ENCODE measurements around the gene CYP1B1. TPM values are rescaled to one million over a fixed set of nuclear protein-coding genes. Genes with fewer than 3 reads are reported as not detected.
A peak's percentile ranks its signal among the peaks of the same experiment; 100 is the strongest.

Gene CYP1B1
- total RNA-seq, 4 donors from 2014 or later, result 42.8 to 118 (median 54.5) TPM

DNA sequence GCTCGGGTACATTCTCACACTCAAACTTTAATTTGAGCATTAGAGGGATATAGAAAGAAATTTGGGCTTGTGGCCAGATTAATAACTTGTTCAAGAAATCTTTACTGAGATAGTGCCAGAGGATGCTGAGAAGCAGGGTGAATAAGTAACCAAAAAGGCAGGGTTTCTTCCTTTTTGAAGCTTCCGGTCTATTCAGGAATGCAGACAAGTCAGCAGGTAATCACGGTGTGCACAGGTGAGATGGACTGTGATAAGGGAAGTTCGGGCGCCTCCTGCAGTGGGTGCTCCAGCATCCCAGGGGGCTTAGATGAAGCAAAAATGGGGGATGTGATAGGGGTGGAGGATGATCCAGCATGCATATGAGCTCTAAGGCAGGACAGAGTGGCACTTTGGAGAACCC is 44.9 kb upstream of the CYP1B1 start:
- Histone ChIP-seq H3K27ac (peak overlapping the region; percentile 74), H3K9me3 (no peaks in the 10 kb centered on the region), H3K27me3 (no peaks in the 10 kb centered on the region), H3K4me3 (no peak overlapping the region), H3K4me1 (no peaks in the 10 kb centered on the region), H3K36me3 (no peaks in the 10 kb centered on the region)
- intact Hi-C loops (cut with DNase I; ENCODE audit: low total_unique reads), result no loop called here
- no peak for DNase-seq
- TF ChIP-seq POLR2A (IDR thresholded peaks at IDR 0.05), result no peak
- TF ChIP-seq, protein P1, sequence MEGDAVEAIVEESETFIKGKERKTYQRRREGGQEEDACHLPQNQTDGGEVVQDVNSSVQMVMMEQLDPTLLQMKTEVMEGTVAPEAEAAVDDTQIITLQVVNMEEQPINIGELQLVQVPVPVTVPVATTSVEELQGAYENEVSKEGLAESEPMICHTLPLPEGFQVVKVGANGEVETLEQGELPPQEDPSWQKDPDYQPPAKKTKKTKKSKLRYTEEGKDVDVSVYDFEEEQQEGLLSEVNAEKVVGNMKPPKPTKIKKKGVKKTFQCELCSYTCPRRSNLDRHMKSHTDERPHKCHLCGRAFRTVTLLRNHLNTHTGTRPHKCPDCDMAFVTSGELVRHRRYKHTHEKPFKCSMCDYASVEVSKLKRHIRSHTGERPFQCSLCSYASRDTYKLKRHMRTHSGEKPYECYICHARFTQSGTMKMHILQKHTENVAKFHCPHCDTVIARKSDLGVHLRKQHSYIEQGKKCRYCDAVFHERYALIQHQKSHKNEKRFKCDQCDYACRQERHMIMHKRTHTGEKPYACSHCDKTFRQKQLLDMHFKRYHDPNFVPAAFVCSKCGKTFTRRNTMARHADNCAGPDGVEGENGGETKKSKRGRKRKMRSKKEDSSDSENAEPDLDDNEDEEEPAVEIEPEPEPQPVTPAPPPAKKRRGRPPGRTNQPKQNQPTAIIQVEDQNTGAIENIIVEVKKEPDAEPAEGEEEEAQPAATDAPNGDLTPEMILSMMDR (IDR thresholded peaks at IDR 0.05), result no peak

- TF ChIP-seq, protein P1 (IDR thresholded peaks at IDR 0.05), result no peak
- TF ChIP-seq POLR2A (IDR thresholded peaks at IDR 0.05), result no peak
- Histone ChIP-seq H3K4me1 (no peaks in the 10 kb centered on the region), H3K9me3 (no peaks in the 10 kb centered on the region), H3K36me3 (no peaks in the 10 kb centered on the region), H3K27me3 (no peaks in the 10 kb centered on the region), H3K4me3 (no peak overlapping the region), H3K27ac (peak overlapping the region; percentile 74)
- no peak for DNase-seq
- intact Hi-C loops (cut with DNase I; ENCODE audit: low total_unique reads), result no loop called here
These were observed 44.3 kb upstream of the CYP1B1 start for GRCh38 chr2:38120264-38120592.

GRCh38 chr2:38116762-38117161 is 40.8 kb upstream of the CYP1B1 start:
- DNase-seq, result no peak
- TF ChIP-seq, protein P1 (IDR thresholded peaks at IDR 0.05), result no peak
- no peak for TF ChIP-seq POLR2A (IDR thresholded peaks at IDR 0.05)
- no peak overlapping the region for H3K4me3 ChIP-seq
- no peaks in the 10 kb centered on the region for H3K9me3 ChIP-seq
- H3K36me3 ChIP-seq, result no peaks in the 10 kb centered on the region
- intact Hi-C loops (cut with DNase I; ENCODE audit: low total_unique reads), result no loop called here
- H3K27me3 ChIP-seq, result no peaks in the 10 kb centered on the region
- H3K27ac ChIP-seq, result peak overlapping the region in 1 of 2 donors; percentile 43
- no peaks in the 10 kb centered on the region for H3K4me1 ChIP-seq

DNA sequence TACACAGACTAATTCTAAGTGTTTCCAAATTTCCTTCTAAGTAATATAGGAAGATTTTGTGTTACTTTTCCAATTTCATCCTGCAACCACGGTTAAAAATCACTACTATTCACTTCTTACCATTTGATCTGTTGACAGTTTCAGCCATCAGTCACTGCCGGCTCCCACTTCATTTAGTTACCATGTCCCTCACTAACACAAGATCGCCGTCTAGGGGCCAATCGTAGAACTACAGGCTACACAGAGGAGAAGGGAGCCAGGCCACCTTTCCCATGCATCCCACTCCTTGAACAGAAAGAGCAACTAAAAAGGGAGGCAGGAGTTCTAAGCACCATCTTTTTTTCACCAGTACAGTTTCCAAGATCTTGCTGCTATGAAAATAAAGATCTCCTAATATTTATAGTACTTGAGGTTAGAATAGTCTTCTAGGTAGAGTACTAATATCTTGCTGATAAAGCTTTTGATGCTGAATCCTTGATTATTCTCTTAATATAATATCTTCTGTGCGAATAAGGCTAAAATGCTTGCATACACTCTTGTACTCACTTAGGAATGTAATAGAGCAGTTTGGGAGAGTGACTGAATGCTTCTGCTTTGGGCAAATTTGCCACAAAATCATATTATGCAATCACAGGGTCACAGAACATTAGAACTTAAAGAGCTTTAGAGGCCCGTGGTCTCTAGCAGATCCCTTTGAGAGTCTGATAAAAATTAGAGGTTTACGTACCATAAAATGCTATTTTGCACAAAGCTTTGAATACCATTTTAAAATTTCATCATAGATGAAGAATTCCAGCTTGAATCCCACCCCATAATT is 39.5 kb upstream of the CYP1B1 start:
- H3K27ac ChIP-seq, result peak overlapping the region; percentile 7 to 27
- H3K9me3 ChIP-seq, result no peaks in the 10 kb centered on the region
- TF ChIP-seq, protein P1 (IDR thresholded peaks at IDR 0.05), result peak; percentile 73 to 84 (median 83)
- TF ChIP-seq POLR2A (IDR thresholded peaks at IDR 0.05), result no peak
- H3K4me3 ChIP-seq, result no peak overlapping the region
- no peaks in the 10 kb centered on the region for H3K4me1 ChIP-seq
- H3K36me3 ChIP-seq, result no peaks in the 10 kb centered on the region
- peak; percentile 79 to 83 for DNase-seq
- intact Hi-C loops (cut with DNase I; ENCODE audit: low total_unique reads), result no loop called here
- no peaks in the 10 kb centered on the region for H3K27me3 ChIP-seq

GRCh38 chr2:38113981-38114708 is 38.2 kb upstream of the CYP1B1 start:
- TF ChIP-seq POLR2A (IDR thresholded peaks at IDR 0.05), result no peak
- TF ChIP-seq, protein P1 (IDR thresholded peaks at IDR 0.05), result no peak
- peak overlapping the region; percentile 2 to 4 for H3K27ac ChIP-seq

More at GRCh38 chr2:38113981-38114708, 38.2 kb upstream of the CYP1B1 start:
- no peaks in the 10 kb centered on the region for H3K9me3 ChIP-seq
- H3K27me3 ChIP-seq, result no peaks in the 10 kb centered on the region
- DNase-seq, result no peak
- H3K4me3 ChIP-seq, result no peak overlapping the region
- no peaks in the 10 kb centered on the region for H3K4me1 ChIP-seq
- intact Hi-C loops (cut with DNase I; ENCODE audit: low total_unique reads), result no loop called here
- no peaks in the 10 kb centered on the region for H3K36me3 ChIP-seq

Data from uterus (tissue), 4 donors.